Stimulated activated CD4-positive, alpha-beta T cell treated with anti-CD3 and anti-CD28 coated beads, Interleukin-12 subunit alpha, Interleukin-12 subunit beta, amount 100 ng/mL, for 48 hours (primary cell): ENCODE data around the gene SFTPA2.
"Not testable (repeated sequence)": the region's sequence is repeated elsewhere in the genome, so short reads cannot be mapped to it uniquely, and the experiment has no call there.

ENCODE experiments used
- DNase-seq, 3 donors: peaks; one replicate each; pipeline ENCODE4 v3.0.0-alpha.2; 2020; ENCODE audit warnings: low read depth in 2 of 3, low spot score in 1 of 3

The SFTPA2 gene

GRCh38 chr10:79561257-79561656, 1.1 kb upstream of the SFTPA2 start:
- no peak for DNase-seq

- no peak for DNase-seq
These were observed 481 bp downstream of the SFTPA2 start for GRCh38 chr10:79559726-79560125.

- DNase-seq: not testable (repeated sequence)
These were observed 3.2 kb downstream of the SFTPA2 start for GRCh38 chr10:79556961-79557360.

- no peak for DNase-seq
These were observed 4.6 kb downstream of the SFTPA2 start for GRCh38 chr10:79555354-79556309.

- DNase-seq: no peak
These were observed 8.1 kb downstream of the SFTPA2 start for GRCh38 chr10:79552143-79552542.

GRCh38 chr10:79547973-79548372, 12.2 kb downstream of the SFTPA2 start:
- DNase-seq: no peak

GRCh38 chr10:79547128-79547527, 13.1 kb downstream of the SFTPA2 start:
- DNase-seq: not testable (repeated sequence)

- not testable (repeated sequence) for DNase-seq
These were observed 15.1 kb downstream of the SFTPA2 start for GRCh38 chr10:79544926-79545659.

- DNase-seq: not testable (repeated sequence)
These were observed 15.8 kb downstream of the SFTPA2 start for GRCh38 chr10:79544408-79544807.

GRCh38 chr10:79542626-79543025, 17.6 kb downstream of the SFTPA2 start:
- DNase-seq: no peak

GRCh38 chr10:79540930-79541329, 19.3 kb downstream of the SFTPA2 start:
- not testable (repeated sequence) for DNase-seq

GRCh38 chr10:79538311-79538710, 21.9 kb downstream of the SFTPA2 start:
- DNase-seq: not testable (repeated sequence)

- not testable (repeated sequence) for DNase-seq
These were observed 26.4 kb downstream of the SFTPA2 start for GRCh38 chr10:79533903-79534175.

- DNase-seq: not testable (repeated sequence)
These were observed 26.9 kb downstream of the SFTPA2 start for GRCh38 chr10:79533142-79533902.

- not testable (repeated sequence) for DNase-seq
These were observed 31.9 kb downstream of the SFTPA2 start for GRCh38 chr10:79528261-79528660.

GRCh38 chr10:79525049-79525710, 35.0 kb downstream of the SFTPA2 start:
- not testable (repeated sequence) for DNase-seq

- DNase-seq: not testable (repeated sequence)
These were observed 36.9 kb downstream of the SFTPA2 start for GRCh38 chr10:79523157-79523853.

GRCh38 chr10:79522464-79522863, 37.7 kb downstream of the SFTPA2 start:
- not testable (repeated sequence) for DNase-seq

- not testable (repeated sequence) for DNase-seq
These were observed 38.5 kb downstream of the SFTPA2 start for GRCh38 chr10:79521751-79522150.

GRCh38 chr10:79517567-79517966, 42.6 kb downstream of the SFTPA2 start:
- DNase-seq: not testable (repeated sequence)
